Colon (tissue), 2 donors: ENCODE results near the gene KRT35.

ENCODE experiments used
- FAIRE-seq: peaks from 2 replicates; lab custom pipeline; 2012; peaks lifted over from hg19 to GRCh38; lab: Jason Lieb, UNC
- donor health status: control.
- donor health status: control.

Gene KRT35

DNA sequence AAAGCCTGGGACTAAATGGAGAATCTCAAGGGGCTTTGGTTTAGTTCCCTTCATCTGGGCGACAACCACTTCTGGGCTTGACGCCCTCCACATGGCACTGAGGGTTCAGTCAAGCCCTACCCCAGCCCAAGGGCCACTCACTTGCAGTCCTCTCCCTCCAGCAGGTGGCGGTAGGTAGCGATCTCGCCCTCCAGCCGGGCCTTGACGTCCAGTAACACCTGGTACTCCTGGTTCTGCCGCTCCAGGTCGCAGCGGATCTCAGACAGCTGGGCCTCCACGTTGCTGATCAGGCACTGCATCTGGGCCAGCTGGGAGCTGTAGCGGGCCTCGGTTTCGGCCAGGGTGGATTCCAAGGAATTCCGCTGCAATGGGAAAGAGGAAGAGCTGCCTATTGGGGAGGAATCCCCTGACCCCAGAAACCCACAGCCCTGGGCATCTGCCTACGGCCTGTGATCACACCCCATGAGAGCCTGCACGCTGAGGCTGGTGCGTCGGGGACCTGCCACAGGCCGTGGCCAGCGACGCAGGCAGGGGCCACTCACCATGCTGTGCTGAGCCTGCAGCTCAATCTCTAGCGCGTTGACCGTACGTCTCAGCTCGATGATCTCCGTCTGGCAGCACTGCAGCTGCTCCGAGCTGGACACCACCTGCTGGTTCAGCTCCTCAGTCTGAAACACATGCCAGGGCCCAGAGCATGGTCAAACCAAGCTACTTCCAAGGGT is 6.0 kb upstream of the KRT35 start:
- FAIRE-seq, result no peak

GRCh38 chr17:41486316-41486715 is 5.4 kb upstream of the KRT35 start:
- no peak for FAIRE-seq

DNA sequence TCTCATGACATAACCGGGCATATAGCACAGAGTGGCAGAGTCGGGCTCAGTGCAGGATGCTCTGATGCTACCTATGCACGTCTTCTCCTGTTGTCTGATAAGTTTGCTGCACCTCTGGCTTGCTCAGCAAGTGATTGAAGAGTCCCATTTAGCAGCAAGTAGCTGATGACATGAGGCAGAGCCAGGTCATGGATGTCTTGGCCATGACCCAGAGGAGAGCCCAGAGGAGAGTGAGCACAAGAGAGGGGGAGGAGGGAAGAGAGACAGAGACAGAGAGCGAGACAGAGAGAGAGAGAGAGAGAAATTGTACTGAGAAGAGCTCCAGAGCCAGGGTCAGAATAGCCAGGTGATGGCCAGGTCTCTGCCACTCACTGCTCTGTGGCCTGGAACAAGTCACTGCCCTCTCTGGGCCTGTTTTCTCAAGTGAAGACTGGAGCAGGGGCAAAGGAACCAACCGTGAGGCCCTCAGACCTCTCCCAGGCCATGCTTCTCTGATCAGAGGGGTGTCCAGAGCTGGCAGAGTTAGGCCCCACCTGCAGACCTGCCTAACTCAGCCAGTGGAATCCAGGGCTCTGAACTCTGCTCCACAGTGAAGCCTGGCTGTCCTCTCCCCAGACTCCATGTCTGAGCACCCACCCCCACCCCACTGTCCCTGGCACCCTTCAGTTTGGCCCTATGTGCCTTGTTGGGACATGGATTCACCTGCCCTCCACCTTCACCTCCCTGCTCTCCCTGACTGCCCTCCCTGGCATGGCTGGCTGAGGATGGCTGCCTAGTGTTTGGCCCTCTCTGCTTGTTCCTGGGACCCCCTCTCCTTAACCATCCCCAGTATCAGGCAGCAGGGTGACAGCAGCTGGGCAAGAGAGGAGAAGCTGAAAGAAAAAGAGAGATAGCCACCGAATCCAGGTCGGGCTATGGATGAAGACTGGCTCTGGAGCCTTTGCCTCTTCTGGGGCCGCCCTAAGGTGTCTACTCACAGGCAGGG is 4.3 kb upstream of the KRT35 start:
- no peak for FAIRE-seq

DNA sequence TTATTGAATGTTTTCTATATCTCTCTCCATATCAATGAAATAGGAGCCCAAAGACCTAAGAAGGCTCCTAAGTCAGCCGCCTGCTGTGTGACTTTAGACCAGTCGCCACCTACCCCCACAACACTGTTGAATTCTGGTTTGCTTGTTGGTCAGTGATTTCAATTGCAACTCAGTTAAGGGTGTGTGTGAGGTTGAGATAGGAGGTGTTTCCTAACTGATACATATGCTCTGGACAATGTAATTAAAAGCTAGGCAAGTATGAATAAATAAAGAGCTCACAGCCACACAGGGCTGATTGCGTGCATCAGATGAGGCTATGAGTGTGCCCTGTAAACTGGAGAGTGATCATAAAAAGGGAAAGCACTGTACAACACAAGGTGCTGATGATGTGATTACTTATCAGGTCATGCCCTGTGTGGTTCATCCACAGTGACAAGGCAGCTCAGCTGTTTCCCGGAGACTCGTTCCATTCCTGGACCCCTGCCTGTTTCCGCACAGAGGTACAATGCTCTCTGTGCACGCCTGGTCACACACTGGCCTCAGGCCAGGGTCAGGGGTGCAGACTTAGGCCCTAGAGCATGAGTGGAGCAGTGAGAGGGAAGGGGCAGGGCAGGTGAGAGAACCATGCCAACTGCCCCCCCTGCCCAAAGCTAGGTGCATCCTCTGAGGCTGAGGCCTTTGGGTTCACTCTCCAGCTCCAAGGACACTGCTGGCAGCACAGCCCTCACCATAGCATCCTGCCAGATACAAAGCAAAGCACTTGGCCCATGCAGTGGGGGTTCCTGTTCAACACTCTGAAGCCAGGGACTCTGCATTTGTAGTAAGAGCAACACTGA is 3.3 kb upstream of the KRT35 start:
- FAIRE-seq, result no peak

- FAIRE-seq, result no peak
Observed at GRCh38 chr17:41483531-41483930, 2.6 kb upstream of the KRT35 start.

- FAIRE-seq, result no peak
Observed at GRCh38 chr17:41480581-41480980, 370 bp downstream of the KRT35 start.

DNA sequence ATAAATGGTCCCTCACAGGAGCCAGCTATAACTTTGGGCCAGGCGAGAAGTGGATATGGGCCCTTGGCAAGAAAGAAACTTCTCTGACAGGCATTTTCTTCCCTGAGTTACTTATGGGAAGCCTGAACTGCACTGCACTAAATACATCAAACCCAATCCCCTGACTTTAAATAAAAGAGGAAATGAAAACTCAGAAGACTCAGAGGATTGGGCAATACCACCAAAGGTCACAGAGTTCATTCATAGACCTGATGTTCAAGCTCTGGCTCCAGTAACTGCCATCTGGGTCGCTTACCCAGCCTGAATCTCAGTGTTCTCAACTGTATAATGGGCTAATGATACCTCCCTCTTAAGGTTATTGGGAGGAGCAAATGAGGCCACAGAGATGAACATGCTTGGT is 815 bp downstream of the KRT35 start:
- FAIRE-seq, result no peak

- FAIRE-seq, result no peak
Observed at GRCh38 chr17:41478237-41478636, 2.7 kb downstream of the KRT35 start.

GRCh38 chr17:41476866-41477815 is 3.8 kb downstream of the KRT35 start:
- FAIRE-seq, result no peak

- no peak for FAIRE-seq
Observed at GRCh38 chr17:41475421-41475820, 5.5 kb downstream of the KRT35 start.

DNA sequence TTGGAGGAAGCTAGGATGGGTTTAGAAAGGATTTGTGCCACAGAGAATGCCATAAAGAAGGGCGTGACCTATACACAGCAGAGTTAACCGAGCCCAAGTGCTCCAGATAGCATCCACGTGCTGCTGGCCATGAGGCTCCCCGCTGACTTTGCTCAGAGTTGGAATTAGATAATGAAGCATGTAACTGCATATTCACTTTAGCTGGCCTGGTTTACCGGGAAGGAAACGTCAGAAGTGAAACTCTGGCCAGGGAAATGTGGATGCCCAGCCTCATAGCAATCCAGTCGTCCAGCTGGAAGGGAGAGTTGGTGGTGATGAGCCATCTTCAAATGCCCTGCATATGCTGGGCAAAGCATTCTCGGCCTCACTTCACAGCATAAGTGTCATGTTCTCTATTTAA is 6.1 kb downstream of the KRT35 start:
- no peak for FAIRE-seq

GRCh38 chr17:41468346-41468745 is 12.6 kb downstream of the KRT35 start:
- FAIRE-seq, result no peak

GRCh38 chr17:41467561-41467960 is 13.4 kb downstream of the KRT35 start:
- no peak for FAIRE-seq

- FAIRE-seq, result no peak
Observed at GRCh38 chr17:41466988-41467387, 14.0 kb downstream of the KRT35 start, which contains the start of gene KRT32. Gene KRT32 (minus strand): TSS chr17:41467386. CDS start chr17:41467325, 61 bp downstream.

GRCh38 chr17:41464682-41465081 is 16.3 kb downstream of the KRT35 start:
- FAIRE-seq, result no peak

- no peak for FAIRE-seq
Observed at GRCh38 chr17:41464173-41464572, 16.8 kb downstream of the KRT35 start.

DNA sequence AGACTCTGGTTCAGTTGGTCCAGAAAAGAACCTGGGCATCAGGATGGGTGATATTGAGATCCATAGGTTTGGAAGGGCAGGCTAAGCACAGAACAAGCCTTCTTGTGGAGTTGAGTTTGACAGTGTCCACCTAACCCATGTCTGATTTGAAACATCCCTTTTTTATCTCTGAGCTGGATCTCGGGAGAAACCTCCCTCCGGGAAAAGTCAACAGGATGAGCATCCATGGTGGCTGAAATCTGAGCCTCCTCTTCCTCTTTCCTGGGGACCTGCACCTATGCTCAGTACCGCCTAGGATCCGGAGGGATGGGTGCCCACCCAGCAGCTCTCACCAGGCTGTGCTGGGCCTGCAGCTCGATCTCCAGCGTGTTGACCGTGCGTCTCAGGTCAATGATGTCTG is 17.2 kb downstream of the KRT35 start:
- FAIRE-seq, result no peak

- FAIRE-seq, result no peak
Observed at GRCh38 chr17:41462705-41463104, 18.2 kb downstream of the KRT35 start.

DNA sequence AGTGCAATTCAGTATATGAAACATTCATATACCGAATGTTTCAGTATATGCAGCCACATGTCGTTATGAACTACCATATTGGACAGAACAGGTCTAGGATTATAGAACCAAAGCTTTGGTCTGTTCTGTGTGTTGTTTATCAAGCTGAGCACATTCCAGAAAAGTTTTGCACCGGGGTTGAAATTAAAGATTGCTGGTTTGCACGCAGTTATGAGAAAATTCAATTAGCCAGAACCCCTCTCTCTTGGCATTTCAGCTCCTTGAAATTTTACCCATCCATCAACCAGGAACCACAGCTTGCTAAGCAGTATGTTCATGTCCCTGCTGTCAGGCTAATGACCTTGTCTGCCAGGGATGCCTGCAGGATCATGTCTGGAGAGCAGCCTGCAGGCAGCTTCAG is 23.3 kb downstream of the KRT35 start:
- FAIRE-seq, result no peak

DNA sequence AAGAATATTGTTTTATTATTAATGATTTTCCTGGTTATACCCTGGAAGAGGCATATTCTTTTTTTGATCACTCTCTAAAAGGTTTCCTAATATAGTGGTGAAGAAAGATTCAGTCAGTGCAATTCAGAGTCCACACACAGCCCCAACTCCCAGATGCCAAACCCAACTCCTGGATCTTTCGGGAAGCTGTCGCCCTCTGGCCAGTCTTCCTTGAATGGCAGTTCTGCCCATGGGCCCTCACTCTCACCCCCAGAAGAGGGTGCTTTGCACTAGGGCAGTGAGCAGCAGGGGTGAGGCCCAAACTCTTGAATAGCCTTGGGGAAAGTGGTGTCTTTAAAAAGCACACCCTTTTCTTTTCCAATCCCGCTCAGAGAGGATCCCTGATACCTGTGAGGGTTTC is 24.7 kb downstream of the KRT35 start:
- FAIRE-seq, result no peak

DNA sequence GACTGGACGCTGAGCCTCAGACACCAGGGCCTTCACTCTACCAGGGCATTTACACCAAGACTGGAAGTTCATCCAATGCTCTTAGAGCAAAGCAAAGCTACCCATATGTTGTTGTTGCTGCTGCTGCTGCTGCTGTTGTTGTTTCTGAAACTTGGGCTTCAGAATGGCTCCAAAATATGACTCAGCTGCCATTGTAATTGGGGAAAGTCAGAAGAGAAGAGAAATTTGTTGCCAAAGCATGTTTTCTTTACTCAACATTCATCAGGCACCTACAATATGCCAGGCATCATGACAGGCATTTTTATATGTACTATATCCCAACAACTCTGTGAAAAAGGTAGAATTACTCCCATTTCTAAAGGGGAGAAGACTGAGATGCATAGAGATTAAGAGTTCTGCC is 25.7 kb downstream of the KRT35 start:
- FAIRE-seq, result no peak
